ENCODE data around the gene GJA9.

GJA9 gene

GRCh38 chr1:38829368-38829767 lies 52.0 kb downstream of the GJA9 start:
- Histone ChIP-seq H3K9me3 (ENCODE audit: control insufficient read depth, insufficient read depth, low read length) (no peaks in the 10 kb centered on the region), H3K27ac (ENCODE audit: low read depth, low read length) (no peak overlapping the region), H3K36me3 (ENCODE audit: control insufficient read depth, insufficient read depth, low read length) (no peaks in the 10 kb centered on the region), H3K9ac (ENCODE audit: low read depth, low read length) (no peak overlapping the region), H3K4me1 (ENCODE audit: control insufficient read depth, insufficient read depth, low read length) (no peaks in the 10 kb centered on the region), H3K27me3 (ENCODE audit: control insufficient read depth, insufficient read depth, low read length) (no peaks in the 10 kb centered on the region; the same call in 1 of the 2 replicates), H3K4me3 (ENCODE audit: low read depth, low read length) (no peak overlapping the region)

GRCh38 chr1:38827318-38827717 lies 54.1 kb downstream of the GJA9 start:
- no peak overlapping the region for H3K27ac ChIP-seq (ENCODE audit: low read depth, low read length)
- H3K36me3 ChIP-seq (ENCODE audit: control insufficient read depth, insufficient read depth, low read length), result no peaks in the 10 kb centered on the region
- H3K4me1 ChIP-seq (ENCODE audit: control insufficient read depth, insufficient read depth, low read length), result no peaks in the 10 kb centered on the region
- no peaks in the 10 kb centered on the region; the same call in 1 of the 2 replicates for H3K27me3 ChIP-seq (ENCODE audit: control insufficient read depth, insufficient read depth, low read length)
- no peak overlapping the region for H3K9ac ChIP-seq (ENCODE audit: low read depth, low read length)
- H3K9me3 ChIP-seq (ENCODE audit: control insufficient read depth, insufficient read depth, low read length), result no peaks in the 10 kb centered on the region
- no peak overlapping the region for H3K4me3 ChIP-seq (ENCODE audit: low read depth, low read length)

GRCh38 chr1:38826886-38827285 lies 54.5 kb downstream of the GJA9 start:
- no peak overlapping the region for H3K9ac ChIP-seq (ENCODE audit: low read depth, low read length)
- no peaks in the 10 kb centered on the region for H3K27me3 ChIP-seq (ENCODE audit: control insufficient read depth, insufficient read depth, low read length)
- no peaks in the 10 kb centered on the region for H3K36me3 ChIP-seq (ENCODE audit: control insufficient read depth, insufficient read depth, low read length)
- no peaks in the 10 kb centered on the region for H3K9me3 ChIP-seq (ENCODE audit: control insufficient read depth, insufficient read depth, low read length)
- H3K27ac ChIP-seq (ENCODE audit: low read depth, low read length), result no peak overlapping the region
- H3K4me1 ChIP-seq (ENCODE audit: control insufficient read depth, insufficient read depth, low read length), result no peaks in the 10 kb centered on the region
- no peak overlapping the region for H3K4me3 ChIP-seq (ENCODE audit: low read depth, low read length)

- H3K4me3 ChIP-seq (ENCODE audit: low read depth, low read length), result no peak overlapping the region
- H3K4me1 ChIP-seq (ENCODE audit: control insufficient read depth, insufficient read depth, low read length), result no peaks in the 10 kb centered on the region
- no peak overlapping the region for H3K27ac ChIP-seq (ENCODE audit: low read depth, low read length)
- H3K9me3 ChIP-seq (ENCODE audit: control insufficient read depth, insufficient read depth, low read length), result no peaks in the 10 kb centered on the region
- H3K9ac ChIP-seq (ENCODE audit: low read depth, low read length), result no peak overlapping the region
- H3K27me3 ChIP-seq (ENCODE audit: control insufficient read depth, insufficient read depth, low read length), result no peaks in the 10 kb centered on the region; the same call in 1 of the 2 replicates
- H3K36me3 ChIP-seq (ENCODE audit: control insufficient read depth, insufficient read depth, low read length), result no peaks in the 10 kb centered on the region
These were observed 55.1 kb downstream of the GJA9 start for GRCh38 chr1:38826262-38826661.
